Measurements from ENCODE around the gene EPHA7.

DNA sequence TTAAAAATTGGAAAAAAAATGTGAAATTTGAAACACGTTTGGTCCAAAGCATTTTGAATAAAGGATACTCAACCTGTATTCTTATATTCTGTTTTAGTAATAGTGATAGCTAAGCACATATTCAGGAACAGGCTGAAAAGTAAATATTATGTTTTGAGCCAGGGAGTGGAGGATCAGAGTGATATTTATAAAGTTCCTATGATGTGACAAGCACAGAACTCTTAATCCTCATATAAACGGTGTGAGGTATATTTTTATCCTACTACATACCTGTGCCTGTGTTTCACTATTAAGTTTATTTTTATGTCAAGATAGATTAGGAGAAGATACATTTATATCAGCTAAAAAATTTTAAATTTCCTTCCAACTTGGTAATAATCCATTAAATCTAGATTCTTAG lies 225.5 kb downstream of the EPHA7 start:
- TF ChIP-seq, protein P1, sequence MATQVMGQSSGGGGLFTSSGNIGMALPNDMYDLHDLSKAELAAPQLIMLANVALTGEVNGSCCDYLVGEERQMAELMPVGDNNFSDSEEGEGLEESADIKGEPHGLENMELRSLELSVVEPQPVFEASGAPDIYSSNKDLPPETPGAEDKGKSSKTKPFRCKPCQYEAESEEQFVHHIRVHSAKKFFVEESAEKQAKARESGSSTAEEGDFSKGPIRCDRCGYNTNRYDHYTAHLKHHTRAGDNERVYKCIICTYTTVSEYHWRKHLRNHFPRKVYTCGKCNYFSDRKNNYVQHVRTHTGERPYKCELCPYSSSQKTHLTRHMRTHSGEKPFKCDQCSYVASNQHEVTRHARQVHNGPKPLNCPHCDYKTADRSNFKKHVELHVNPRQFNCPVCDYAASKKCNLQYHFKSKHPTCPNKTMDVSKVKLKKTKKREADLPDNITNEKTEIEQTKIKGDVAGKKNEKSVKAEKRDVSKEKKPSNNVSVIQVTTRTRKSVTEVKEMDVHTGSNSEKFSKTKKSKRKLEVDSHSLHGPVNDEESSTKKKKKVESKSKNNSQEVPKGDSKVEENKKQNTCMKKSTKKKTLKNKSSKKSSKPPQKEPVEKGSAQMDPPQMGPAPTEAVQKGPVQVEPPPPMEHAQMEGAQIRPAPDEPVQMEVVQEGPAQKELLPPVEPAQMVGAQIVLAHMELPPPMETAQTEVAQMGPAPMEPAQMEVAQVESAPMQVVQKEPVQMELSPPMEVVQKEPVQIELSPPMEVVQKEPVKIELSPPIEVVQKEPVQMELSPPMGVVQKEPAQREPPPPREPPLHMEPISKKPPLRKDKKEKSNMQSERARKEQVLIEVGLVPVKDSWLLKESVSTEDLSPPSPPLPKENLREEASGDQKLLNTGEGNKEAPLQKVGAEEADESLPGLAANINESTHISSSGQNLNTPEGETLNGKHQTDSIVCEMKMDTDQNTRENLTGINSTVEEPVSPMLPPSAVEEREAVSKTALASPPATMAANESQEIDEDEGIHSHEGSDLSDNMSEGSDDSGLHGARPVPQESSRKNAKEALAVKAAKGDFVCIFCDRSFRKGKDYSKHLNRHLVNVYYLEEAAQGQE (IDR thresholded peaks at IDR 0.05; ENCODE audit: borderline replicate concordance) = no peak
- no peak for TF ChIP-seq EP300 (conservative IDR thresholded peaks at IDR 0.05; ENCODE audit: poor library complexity, severe bottlenecking)
- TF ChIP-seq, protein P2, sequence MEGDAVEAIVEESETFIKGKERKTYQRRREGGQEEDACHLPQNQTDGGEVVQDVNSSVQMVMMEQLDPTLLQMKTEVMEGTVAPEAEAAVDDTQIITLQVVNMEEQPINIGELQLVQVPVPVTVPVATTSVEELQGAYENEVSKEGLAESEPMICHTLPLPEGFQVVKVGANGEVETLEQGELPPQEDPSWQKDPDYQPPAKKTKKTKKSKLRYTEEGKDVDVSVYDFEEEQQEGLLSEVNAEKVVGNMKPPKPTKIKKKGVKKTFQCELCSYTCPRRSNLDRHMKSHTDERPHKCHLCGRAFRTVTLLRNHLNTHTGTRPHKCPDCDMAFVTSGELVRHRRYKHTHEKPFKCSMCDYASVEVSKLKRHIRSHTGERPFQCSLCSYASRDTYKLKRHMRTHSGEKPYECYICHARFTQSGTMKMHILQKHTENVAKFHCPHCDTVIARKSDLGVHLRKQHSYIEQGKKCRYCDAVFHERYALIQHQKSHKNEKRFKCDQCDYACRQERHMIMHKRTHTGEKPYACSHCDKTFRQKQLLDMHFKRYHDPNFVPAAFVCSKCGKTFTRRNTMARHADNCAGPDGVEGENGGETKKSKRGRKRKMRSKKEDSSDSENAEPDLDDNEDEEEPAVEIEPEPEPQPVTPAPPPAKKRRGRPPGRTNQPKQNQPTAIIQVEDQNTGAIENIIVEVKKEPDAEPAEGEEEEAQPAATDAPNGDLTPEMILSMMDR (IDR thresholded peaks at IDR 0.05; ENCODE audit: poor library complexity, severe bottlenecking) = no peak
- TF ChIP-seq TAF1 (IDR thresholded peaks at IDR 0.05; ENCODE audit: low read depth) = no peak
- TF ChIP-seq POLR2AphosphoS5 (IDR thresholded peaks at IDR 0.05) = no peak
- TF ChIP-seq EZH2 (IDR thresholded peaks at IDR 0.05; ENCODE audit: borderline replicate concordance, insufficient read depth, low read length, poor library complexity, severe bottlenecking) = no peak
- no peak for TF ChIP-seq SMC3 (conservative IDR thresholded peaks at IDR 0.05; ENCODE audit: poor library complexity)

Data from neural cell (in vitro differentiated cells).